DOHH2 (cell line): ENCODE measurements around the gene P3H4.

Experiments used
- H3F3A ChIP-seq: fragments of 200-600 bp; sonication (generic), shearing (Covaris generic); 2 replicates; pipeline ENCODE4 v1.6.0; 2016; ENCODE audit warnings: antibody characterized with exemption, mild to moderate bottlenecking; ENCODE audit not compliant: control insufficient read depth, insufficient read depth
- H3K27ac ChIP-seq: fragments of 200-600 bp; sonication (generic); 2 replicates; pipeline ENCODE4 v1.5.1; 2014; ENCODE audit warnings: low read depth, mild to moderate bottlenecking, low read length, moderate library complexity
- H3K27me3 ChIP-seq: fragments of 200-600 bp; sonication (generic); 2 replicates; pipeline ENCODE4 v1.6.1; 2014; ENCODE audit warnings: mild to moderate bottlenecking, low read length, mixed read lengths; ENCODE audit not compliant: control insufficient read depth
- H3K36me3 ChIP-seq: fragments of 200-600 bp; sonication (generic); 2 replicates; pipeline ENCODE4 v1.6.1; 2014; ENCODE audit warnings: mild to moderate bottlenecking, low read length, moderate library complexity, mixed read lengths; ENCODE audit not compliant: control insufficient read depth
- H3K4me1 ChIP-seq: fragments of 200-600 bp; sonication (generic); 2 replicates; pipeline ENCODE4 v1.6.1; 2014; ENCODE audit warnings: mild to moderate bottlenecking, low read length, mixed read lengths; ENCODE audit not compliant: control insufficient read depth
- H3K4me2 ChIP-seq: fragments of 200-600 bp; sonication (generic); 2 replicates; pipeline ENCODE4 v1.6.0; 2014; ENCODE audit warnings: mild to moderate bottlenecking, low read length, moderate library complexity
- H3K4me3 ChIP-seq: fragments of 200-600 bp; sonication (generic); 2 replicates; pipeline ENCODE4 v1.5.1; 2014; ENCODE audit warnings: mild to moderate bottlenecking, low read length, mixed read lengths
- H3K79me2 ChIP-seq: fragments of 200-600 bp; sonication (generic); 2 replicates; pipeline ENCODE4 v1.6.1; 2014; ENCODE audit warnings: mild to moderate bottlenecking, low read length, mixed read lengths; ENCODE audit not compliant: control insufficient read depth
- H3K9me2 ChIP-seq: fragments of 200-600 bp; sonication (generic); replicated peaks from 2 replicates; pipeline ENCODE4 v1.6.1; 2014; ENCODE audit warnings: mild to moderate bottlenecking, low read length, mixed read lengths; ENCODE audit not compliant: control insufficient read depth
- H3K9me3 ChIP-seq: fragments of 200-600 bp; sonication (generic); 2 replicates; pipeline ENCODE4 v1.6.1; 2014; ENCODE audit warnings: antibody characterized with exemption, low read length, mixed read lengths; ENCODE audit not compliant: control insufficient read depth, insufficient read depth
- H4K20me1 ChIP-seq: fragments of 200-600 bp; sonication (generic); 2 replicates; pipeline ENCODE4 v1.6.0; 2014; ENCODE audit warnings: low read depth, mild to moderate bottlenecking, antibody characterized with exemption, low read length, moderate library complexity; ENCODE audit not compliant: control insufficient read depth, insufficient read depth
- CTCF ChIP-seq: fragments of 200-600 bp; sonication (generic); IDR thresholded peaks from one replicate; pipeline ENCODE4 v1.5.1; 2014; ENCODE audit warnings: antibody characterized with exemption, mild to moderate bottlenecking, low read depth, low read length; ENCODE audit not compliant: poor library complexity, severe bottlenecking
- EZH2phosphoT487 ChIP-seq: fragments of 200-600 bp; sonication (generic); IDR thresholded peaks from 2 replicates; pipeline ENCODE4 v1.6.1; 2017; ENCODE audit warnings: borderline replicate concordance, mild to moderate bottlenecking, antibody characterized with exemption, low read length, moderate library complexity, mixed read lengths

The P3H4 gene

GRCh38 chr17:41821776-41822175, 10.0 kb upstream of the P3H4 start:
- Histone ChIP-seq H4K20me1 (no peaks in the 10 kb centered on the region), H3K4me2 (no peak overlapping the region), H3K36me3 (peaks cover 10% of the 10 kb centered on the region; the same call in 1 of the 2 replicates), H3K9me2 (no peaks in the 10 kb centered on the region), H3K79me2 (no peaks in the 10 kb centered on the region), H3K4me1 (peaks cover 14% of the 10 kb centered on the region), H3K27ac (no peak overlapping the region), H3K9me3 (no peaks in the 10 kb centered on the region), H3K27me3 (no peaks in the 10 kb centered on the region), H3K4me3 (no peak overlapping the region), H3F3A (no peaks in the 10 kb centered on the region)
- no peak for TF ChIP-seq CTCF
- no peak for TF ChIP-seq EZH2phosphoT487

- Histone ChIP-seq H3K9me3 (no peaks in the 10 kb centered on the region), H3K27me3 (no peaks in the 10 kb centered on the region; the same call in none of the 2 replicates), H3K9me2 (no peaks in the 10 kb centered on the region), H3K79me2 (no peaks in the 10 kb centered on the region), H3F3A (no peaks in the 10 kb centered on the region), H3K36me3 (no peaks in the 10 kb centered on the region), H3K4me2 (peak overlapping the region; percentile 66), H3K4me3 (0 out of 2 replicates have a peak overlapping the region, but pooled peaks have one; percentile 47), H3K4me1 (peaks cover 14% of the 10 kb centered on the region), H3K27ac (no peak overlapping the region), H4K20me1 (no peaks in the 10 kb centered on the region)
- TF ChIP-seq EZH2phosphoT487 (no peak), CTCF (no peak)
Measured at GRCh38 chr17:41818024-41818423, 6.3 kb upstream of the P3H4 start.

GRCh38 chr17:41816637-41817320, 5.0 kb upstream of the P3H4 start:
- Histone ChIP-seq H3K9me2 (no peaks in the 10 kb centered on the region), H3K79me2 (no peaks in the 10 kb centered on the region), H3F3A (no peaks in the 10 kb centered on the region), H3K27me3 (peaks cover 5% of the 10 kb centered on the region), H3K36me3 (no peaks in the 10 kb centered on the region), H3K4me3 (no peak overlapping the region), H3K4me1 (peaks cover 24% of the 10 kb centered on the region), H3K4me2 (no peak overlapping the region), H3K27ac (no peak overlapping the region), H4K20me1 (no peaks in the 10 kb centered on the region), H3K9me3 (no peaks in the 10 kb centered on the region)
- no peak for TF ChIP-seq CTCF
- no peak for TF ChIP-seq EZH2phosphoT487
